Measurements from ENCODE around the gene RAPGEF5. TPM values are rescaled to one million over a fixed set of nuclear protein-coding genes. Genes with fewer than 3 reads are reported as not detected.
A peak's percentile ranks its signal among the peaks of the same experiment; 100 is the strongest.

Gene RAPGEF5
- total RNA-seq, 1 donor from 2014 or later, result 138 TPM

DNA sequence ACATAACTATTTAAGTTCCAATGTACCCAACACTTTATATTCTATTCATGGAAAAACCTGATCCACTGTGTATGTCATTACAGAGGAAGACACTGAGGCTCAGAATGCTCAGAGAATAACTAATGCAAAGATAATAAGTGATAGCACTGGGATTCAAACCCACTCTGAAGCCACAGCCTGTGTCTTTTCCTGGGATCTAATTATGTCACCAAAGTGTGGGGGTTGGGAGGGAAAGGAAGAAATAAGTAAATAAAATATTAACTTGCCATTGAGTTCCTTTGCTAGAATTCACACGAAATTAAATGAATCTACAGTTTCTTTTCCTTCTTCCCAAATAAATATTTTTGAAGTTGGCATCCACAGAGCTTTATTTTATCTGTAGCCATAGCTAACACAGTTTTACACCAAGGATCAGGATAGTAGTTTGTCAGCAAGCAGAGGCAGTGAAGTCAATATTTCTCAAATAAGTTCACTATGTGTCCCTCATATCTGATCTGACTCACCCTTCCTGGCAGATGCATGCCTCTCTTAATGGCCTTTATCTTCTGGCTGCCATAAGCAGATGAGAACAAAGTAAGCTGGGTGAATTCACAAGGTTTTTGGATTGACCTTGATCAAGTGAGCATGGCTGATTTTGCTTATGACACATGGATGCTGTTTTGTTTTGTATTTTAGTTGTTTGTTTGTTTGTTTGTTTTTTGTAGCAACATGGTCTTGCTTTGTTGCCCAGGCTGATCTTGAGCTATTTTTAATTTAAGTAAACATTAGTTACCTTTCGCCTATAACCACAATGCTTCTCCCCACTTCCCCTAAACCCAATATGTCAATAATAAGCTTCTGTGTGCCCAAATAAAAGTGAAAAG, 6.3 kb downstream of the RAPGEF5 start:
- peak; percentile 55 to 77 for DNase-seq (ENCODE audit: low read depth in 2 of 2)

DNA sequence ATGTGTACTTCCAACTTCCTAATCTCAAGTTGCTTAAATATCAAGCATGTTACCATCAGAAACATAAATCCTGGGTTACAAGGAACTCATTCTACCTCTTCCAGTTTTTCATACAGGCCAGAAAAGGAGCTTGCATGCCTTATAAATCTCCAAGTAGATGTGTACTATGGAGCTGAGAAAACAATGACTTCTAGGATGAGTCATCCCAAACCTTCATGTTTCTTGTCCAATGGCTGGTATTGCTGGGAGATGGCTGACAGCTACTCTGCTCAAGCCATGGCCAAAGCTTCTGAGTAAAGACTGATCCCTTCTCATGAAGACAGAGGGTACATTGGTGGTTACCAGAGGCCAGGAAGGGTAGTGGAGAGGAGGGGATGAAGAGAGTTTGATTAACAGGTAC, 8.6 kb downstream of the RAPGEF5 start:
- peak in 1 of 2 donors; percentile 52 for DNase-seq (ENCODE audit: low read depth in 2 of 2)

DNA sequence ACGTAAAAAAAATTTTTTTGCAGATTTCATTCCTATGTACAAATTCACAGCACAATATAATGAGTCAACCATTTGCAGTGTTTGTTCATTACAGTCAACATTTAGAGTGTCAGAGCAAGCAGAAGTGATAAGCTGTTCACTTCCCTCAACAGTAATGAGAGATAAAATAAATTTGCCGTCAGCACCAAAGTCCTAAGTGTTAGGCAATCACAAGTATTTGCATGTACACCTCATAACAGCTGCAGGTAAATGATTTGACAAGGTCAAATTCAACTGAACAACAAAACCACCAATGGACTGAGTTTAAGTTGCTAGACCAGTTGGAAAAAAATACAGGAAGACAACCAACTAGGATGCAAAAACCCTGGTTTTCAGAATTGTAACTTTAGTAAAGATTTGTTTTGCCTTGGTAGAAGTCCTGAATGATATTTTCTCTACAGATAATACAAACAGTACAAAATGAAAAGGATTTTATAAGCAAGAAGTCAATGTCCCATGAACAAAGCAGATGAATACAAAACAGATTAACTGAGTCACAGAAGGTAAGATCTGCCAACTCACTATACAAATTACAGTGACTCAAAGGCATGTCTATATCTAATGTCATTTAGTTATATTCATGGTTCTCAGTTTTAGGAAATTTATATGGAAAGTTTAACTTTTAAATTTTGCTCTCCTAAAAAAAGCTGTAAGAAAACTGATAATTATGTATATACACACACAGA, 10.4 kb downstream of the RAPGEF5 start:
- no peak for DNase-seq (ENCODE audit: low read depth in 2 of 2)

DNA sequence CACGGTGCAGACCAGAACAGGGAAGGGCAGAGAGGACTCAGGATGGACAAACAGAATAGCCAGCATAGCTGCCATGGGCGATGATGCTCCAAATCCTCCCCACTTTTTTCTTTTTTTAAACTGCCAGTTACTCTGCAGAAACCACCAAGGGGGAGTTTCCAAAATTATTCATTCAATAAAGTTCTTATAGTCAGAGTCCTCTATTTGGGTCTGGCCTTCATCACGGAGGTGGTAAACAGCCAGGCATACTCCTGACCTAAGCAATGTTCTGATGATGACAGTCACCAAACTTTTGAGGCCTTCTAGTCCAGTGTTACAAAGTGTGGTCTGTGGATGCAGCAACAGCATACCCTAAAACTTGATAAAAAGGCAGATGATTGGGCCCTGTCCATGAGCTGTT, 12.3 kb downstream of the RAPGEF5 start:
- DNase-seq (ENCODE audit: low read depth in 2 of 2), result no peak

DNA sequence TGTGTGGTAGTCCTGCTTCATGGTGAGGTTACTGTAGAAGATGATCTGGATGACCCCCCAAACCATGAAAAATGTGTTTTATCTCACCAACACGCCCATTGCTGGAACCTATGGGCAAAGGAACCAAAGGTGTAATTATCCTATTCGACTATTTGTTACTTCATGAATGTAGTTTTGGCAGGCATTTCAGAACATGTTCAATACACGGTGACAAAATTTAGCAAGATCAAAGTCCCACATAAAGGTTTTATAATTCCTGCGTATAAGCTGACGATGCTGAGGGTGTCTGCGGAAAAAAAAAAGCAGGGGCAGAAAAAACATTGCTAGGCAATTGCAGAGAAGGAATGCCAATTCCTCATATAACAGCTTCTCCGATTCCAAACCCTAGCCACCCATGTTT, 13.3 kb downstream of the RAPGEF5 start:
- no peak for DNase-seq (ENCODE audit: low read depth in 2 of 2)

DNA sequence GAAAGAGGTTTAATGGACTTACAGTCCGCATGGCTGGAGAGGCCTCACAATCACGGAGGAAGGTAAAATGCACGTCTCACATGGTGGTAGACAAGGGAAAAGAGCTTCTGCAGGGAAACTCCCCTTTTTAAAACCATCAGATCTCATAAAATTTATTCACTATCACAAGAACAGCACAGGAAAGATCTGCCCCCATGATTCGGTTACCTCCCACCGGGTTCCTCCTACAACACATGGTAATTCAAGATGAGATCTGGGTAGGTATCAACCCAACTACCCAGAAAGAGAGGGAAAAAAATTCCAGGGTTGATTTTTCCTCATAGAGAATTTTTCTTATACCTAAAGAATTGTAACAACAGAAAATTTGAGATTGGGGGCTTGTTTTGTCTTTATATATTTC, 13.9 kb downstream of the RAPGEF5 start:
- no peak for DNase-seq (ENCODE audit: low read depth in 2 of 2)

DNA sequence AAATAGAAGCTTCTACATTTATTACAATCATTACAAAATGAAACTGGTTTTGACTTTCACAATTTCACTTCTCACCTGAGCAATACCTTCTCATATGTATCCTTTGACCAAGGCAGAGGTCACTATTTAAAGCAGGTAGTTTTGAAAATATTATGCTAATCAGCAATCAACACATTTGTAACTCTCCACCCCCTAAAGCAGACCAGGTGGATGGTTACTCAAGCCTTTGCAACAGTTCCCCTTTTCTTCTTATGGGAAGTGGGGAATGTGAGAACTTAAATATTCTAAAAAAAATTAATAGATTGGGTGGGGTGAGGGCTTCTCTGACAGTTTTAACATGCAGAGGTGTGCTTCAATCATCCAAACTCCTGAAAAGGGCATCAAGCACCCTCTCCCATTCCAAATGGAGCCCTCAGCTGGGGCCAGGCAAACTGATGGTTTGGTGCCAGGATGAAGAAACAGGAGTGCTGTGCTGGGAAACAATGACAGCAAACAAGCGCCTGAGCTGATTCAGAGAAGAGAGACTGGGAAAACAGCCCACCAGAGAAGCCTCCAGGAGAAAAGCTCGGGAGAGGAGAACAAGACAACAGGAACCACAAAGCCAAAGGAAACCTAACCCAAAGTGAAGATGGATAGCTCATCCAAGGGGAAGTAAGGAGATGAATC, 17.1 kb downstream of the RAPGEF5 start:
- no peak for DNase-seq (ENCODE audit: low read depth in 2 of 2)

DNA sequence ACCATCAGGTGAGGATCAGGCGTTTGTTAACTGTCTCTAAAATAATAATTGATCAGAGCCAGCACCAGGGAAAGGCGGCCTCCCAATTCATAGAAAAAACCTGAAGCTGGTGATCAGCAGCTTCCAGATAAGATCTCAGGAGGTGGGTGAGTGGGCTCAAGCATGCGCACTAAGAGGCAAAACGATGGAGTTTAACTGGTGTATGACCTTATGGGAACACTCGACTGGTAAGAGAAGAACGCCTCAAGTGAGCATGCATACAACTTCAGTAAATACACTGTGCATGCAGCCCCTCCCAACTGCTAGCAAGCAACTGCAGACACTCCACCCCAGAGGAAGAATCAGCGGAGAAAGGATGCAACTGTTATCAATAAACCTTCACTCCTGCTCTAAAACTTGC, 18.1 kb downstream of the RAPGEF5 start:
- no peak for DNase-seq (ENCODE audit: low read depth in 2 of 2)

DNA sequence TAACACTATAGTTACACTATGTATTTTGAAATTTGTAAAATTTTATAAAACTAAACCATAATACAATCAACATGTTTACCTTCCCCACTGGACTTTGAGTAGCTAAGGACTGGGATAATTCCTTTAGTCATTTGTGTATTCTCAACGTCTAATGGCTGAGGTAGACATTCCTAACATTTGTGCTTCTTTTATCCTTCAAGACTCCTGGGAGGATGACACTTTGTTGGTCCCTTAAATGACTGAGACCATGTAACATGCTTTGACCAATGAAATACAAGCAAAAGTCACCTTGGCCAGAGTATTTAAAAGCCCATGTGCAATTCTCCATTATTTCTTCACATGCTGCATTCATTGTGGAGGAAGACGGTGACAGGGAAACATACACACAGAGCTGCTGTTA, 18.5 kb downstream of the RAPGEF5 start:
- DNase-seq (ENCODE audit: low read depth in 2 of 2), result no peak

DNA sequence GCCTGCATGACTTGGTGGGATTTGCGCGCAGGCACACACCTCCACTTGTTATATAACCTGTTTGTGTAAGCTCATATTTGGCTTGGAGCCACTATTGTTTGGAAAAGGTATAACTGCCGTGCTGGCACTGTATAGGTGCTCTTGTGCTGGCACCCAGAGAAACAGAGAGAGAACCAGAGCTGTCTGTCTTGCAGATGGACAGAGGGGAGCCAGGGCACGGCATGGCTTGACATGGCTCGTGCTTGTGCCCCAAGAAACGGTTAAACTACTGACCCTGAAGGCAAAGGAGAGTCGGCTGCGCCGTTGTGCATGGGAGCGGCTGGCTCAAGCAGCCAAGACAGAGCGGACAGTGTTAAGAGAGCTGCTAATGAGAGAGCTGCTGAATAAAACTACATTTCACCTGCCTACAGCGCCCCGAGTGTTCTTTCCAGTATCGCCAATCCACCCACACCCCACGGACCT, 23.2 kb downstream of the RAPGEF5 start:
- DNase-seq (ENCODE audit: low read depth in 2 of 2), result no peak

DNA sequence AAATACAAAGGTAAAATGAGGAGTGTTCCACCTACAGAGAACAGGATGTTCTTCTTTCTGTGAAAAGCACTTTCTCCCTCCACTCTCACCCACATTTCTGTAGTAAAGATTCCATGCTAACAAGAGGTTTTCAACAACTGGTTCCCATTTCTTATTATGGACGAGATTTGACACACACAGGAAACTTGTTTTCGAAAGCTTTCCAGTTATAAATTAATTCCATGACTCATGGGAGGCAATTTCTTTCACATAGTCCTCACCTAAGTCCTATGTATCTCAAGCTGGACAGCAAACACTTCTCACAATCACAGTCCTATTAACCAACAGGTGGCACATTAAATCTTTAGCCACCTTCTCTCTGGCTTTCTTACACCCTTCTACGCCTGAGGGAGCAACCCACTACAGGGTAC, 24.5 kb downstream of the RAPGEF5 start:
- peak in 1 of 2 donors; percentile 34 for DNase-seq (ENCODE audit: low read depth in 2 of 2)

DNA sequence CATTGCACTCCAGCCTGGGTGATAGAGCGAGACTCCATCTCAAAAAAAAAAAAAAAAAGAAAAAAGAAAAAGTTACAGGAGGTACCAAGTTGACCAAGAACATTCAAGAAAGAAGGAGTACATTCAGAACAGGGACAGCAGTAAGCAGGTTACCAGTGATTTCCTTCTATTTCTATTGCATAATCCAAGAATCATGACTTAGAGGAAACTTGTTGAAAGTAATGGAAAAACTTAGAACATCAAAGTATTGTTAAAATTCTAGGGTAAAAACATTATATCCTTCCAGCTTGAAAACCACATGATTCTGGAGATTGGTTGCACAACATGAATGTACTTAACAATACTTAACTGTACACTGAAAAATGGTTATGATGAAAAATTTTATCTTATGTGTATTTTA, 25.2 kb downstream of the RAPGEF5 start:
- DNase-seq (ENCODE audit: low read depth in 2 of 2), result no peak

DNA sequence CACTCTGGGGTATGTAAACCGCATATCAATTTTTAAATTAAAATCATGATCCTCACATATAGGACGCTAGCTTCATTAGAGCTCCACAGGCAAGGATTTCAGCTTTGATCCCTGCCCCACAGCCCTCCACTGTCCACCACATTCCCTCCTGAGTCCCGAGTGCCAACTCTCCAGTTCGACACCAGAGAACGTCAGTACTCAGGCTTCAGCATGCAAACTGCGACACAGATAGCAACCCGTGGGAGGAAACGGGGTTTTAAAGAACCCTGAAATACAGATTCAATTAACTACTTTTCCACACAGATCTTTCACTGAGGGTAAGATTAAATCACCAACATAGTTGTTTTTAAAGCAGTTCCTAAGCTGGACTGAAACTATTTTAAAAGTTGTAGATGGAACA, 26.1 kb downstream of the RAPGEF5 start:
- DNase-seq (ENCODE audit: low read depth in 2 of 2), result no peak

DNA sequence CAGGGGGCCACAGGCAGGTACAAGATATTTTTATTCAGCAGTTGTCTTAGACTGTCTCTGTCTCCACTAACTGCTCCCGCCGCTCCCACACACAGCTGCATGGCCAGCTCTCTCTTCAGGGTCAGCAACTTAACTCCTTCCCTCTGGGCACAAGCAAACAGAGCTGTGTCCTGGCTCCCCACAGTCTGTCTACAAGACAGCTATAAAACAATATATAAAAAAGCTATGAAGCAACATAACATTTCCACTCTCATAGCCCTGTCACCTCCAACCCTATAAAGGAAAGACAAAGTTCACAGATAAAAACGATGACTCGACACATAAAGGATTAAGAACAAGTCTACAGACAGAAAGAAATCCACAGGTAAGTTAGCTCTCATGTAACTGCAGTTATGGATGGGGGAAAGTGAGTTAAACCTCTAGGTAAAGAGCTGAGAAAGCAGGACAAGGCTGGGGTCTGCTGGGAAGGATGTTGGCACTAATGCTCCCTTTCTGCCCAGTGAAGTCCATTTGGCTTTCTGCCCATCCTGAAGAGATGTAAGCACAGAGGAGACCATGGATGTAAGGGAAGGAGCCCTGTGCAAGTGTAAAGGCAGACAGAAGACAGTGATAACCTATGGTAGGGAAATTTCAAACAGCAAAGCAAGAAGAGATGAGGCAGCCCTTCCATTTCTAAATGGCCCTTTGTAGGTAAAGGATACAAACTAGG, 27.0 kb downstream of the RAPGEF5 start:
- no peak for DNase-seq (ENCODE audit: low read depth in 2 of 2)

DNA sequence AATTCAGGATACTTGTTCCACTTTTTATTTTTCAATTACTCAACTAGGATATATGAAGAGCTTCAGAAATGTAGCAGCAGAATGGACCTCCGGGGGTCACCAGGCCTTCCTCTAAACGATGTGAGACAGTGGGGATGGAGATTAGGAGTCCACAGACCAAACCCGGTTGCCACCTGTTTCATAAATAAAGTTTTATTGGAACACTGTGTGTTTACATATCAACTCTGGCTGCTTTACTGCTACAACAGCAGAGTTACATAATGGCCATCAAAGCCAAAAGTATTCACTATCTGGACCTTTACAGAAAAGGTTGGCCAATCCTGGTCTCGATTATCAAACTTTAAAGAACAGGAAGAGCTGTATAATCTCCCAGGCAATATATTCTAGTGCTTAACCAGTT, 30.8 kb downstream of the RAPGEF5 start:
- DNase-seq (ENCODE audit: low read depth in 2 of 2), result no peak

DNA sequence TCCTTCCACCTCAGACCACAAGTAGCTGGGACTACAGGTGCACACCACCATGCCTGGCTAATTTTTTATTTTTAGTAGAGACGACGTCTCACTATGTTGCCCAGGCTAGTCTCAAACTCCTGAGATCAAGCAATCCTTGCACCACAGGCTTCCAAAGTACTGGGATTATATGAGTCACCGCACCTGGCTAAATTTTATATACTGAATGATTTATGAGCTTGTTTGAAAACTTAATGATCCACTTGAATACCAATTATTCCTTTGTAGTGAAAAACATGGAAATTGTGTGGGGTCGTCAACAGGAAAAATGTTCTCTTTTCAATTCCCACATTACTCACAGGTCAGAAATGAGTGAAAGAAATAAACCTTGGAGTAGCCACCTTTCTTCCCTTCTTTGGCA, 31.3 kb downstream of the RAPGEF5 start:
- DNase-seq (ENCODE audit: low read depth in 2 of 2), result no peak

DNA sequence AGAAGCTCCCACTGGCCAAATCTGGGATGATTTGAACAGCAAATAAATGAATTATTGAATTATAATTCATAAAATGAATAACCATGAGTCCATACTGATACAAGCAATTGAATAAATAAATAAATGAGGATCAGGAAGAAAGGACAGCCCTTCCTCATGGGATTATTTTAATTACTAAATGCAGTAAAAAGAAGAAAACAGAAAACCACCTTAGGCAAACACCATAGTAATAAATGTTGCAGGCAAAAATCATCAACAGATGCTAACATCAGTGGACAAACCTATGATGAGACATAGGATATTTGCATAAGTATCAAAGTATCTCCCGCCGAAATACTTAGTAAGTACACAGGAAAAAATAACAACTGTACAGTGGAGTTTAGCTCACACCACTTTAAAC, 33.2 kb downstream of the RAPGEF5 start:
- DNase-seq (ENCODE audit: low read depth in 2 of 2), result no peak

DNA sequence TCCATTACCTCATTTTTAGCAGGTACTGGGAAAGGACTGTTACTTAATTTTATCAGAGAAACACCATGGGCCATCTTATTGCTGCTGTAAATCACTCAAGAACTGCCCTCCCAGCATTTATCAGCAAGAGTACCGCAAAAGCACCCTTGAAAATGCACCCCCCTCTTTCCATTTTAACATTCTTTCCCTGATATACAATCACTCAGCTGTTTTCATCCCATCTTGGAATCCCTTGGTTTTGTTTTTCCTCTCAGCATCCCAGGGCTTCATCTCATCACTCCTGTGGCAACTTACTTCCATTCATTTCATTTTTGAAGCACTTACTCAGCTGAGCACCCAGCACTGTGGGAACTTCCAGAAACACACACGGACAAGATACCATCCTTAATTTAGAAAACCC, 36.5 kb downstream of the RAPGEF5 start:
- no peak for DNase-seq (ENCODE audit: low read depth in 2 of 2)

DNA sequence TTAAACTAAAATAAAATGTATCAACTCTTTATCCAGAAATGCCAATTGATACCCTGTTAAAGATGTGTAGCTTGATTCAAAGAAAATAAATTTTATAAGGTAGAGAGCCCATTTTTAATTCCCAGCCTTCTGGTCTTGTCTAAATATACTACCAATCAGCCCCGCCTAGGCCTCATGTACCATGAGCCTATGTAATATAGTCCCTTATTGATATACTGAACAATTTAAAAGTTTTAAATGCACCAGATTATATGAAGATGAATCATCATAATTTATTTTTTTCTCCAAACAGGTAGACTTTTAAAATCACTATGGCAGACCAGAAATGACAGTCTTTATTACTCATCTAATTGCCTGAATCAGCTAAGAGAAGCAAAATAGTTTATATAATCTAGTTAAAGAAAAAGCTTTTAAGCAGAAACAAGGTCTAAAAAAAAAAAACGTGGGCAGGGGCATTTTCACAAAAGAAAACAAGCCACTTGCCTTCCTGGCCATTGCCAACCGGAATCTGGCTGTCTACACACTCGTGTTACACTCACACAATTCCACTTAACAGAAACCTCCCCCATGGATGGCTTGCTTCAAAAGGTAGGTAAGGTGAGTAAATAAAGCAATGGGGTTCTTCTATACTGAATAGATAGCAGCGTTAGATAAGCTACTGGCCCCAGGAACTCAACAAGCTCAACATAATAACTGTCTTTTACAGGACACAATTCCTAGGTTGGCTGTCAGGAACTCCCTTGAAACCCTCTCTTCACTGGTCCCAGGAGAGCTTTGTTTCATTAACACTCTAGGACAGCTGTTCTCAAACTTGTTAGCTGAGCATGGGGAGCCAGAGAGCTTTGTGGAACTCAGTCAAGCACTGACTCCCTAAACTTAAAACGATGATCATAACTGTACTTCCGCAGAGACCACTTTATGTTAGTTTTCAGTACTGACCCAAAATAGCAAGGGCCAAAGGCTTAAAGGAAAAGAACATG, 37.2 kb downstream of the RAPGEF5 start:
- DNase-seq (ENCODE audit: low read depth in 2 of 2), result no peak

DNA sequence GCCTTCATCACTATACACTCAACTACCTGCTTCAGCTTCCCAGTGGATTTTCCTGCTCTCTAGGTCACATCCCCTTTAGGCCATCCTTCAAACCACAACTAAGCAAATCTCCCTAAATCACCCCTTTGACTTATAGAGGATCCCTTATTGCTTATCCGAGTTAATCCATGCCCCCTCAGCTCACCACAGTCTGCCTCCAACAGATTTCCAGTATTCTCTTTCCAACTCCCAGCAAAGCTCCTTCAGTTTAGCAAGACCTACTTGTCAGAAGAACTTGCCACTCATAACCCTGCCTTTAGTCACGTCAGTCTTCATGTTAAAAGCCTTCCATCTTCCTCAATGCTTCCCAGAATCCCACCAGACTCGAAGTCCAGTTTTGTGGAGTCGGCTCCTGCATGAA, 38.6 kb downstream of the RAPGEF5 start:
- DNase-seq (ENCODE audit: low read depth in 2 of 2), result no peak

DNA sequence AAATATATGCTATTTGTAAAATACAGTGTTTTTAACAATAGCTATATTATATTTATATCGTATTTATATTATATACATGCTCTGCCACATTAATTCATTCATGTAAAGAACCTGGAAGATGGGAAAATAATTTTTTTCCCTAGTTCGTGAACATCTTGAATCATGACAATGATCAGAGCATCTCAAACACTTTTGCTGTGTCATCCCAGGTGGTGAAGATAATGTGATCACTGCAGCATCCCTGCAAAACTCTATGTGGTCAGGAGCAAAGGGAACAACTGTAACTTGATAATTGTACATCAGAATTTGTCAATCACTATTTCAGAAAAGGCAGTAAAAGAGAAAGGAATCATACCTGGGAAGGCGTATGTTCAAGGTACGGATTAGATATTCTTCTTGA, 39.3 kb downstream of the RAPGEF5 start:
- DNase-seq (ENCODE audit: low read depth in 2 of 2), result no peak
